OCI-LY7 (cell line): Measurements from ENCODE around the gene KCTD19. TPM values are rescaled to one million over a fixed set of nuclear protein-coding genes. Genes with fewer than 3 reads are reported as not detected.

Experiments
- BruUV-seq: library from RNA; stranded (reverse); fragments of 400-500 nt; replicated peaks from 2 replicates; lab custom pipeline; 2021; lab: Mats Ljungman, UMichigan
- CTCF ChIA-PET: fragments of 300-600 bp; sonication (Branson Sonifier 250); formaldehyde crosslinking; loops from one replicate; lab custom pipeline; 2022; ENCODE audit warnings: antibody characterized with exemption; ENCODE audit not compliant: unreplicated experiment; lab: Charles Lee
- POLR2A ChIA-PET: fragments of 300-600 bp; sonication (Branson Sonifier 250); formaldehyde crosslinking; loops from one replicate; lab custom pipeline; 2022; ENCODE audit warnings: antibody characterized with exemption; lab: Charles Lee
- DNase-seq: peaks from one replicate; pipeline ENCODE4 v3.0.0-alpha.2; 2015; ENCODE audit warnings: low spot score
- H2AFZ ChIP-seq: fragments of 200-600 bp; sonication (generic), shearing (Covaris generic); 2 replicates; pipeline ENCODE4 v1.6.1; 2014; ENCODE audit warnings: mild to moderate bottlenecking, antibody characterized with exemption, low read length, moderate library complexity
- H3K27ac ChIP-seq: fragments of 200-600 bp; sonication (generic); 2 replicates; pipeline ENCODE4 v1.5.1; 2014; ENCODE audit warnings: mixed run types, low read depth, mild to moderate bottlenecking, moderate library complexity, low read length, inconsistent platforms; ENCODE audit not compliant: poor library complexity, severe bottlenecking
- H3K36me3 ChIP-seq: fragments of 200-600 bp; sonication (generic); 2 replicates; pipeline ENCODE4 v1.6.1; 2014; ENCODE audit warnings: mild to moderate bottlenecking, antibody characterized with exemption, low read length, moderate library complexity, mixed read lengths; ENCODE audit not compliant: insufficient read depth
- H3K4me1 ChIP-seq: fragments of 200-600 bp; sonication (generic); 2 replicates; pipeline ENCODE4 v1.5.1; 2014; ENCODE audit warnings: mild to moderate bottlenecking, low read length; ENCODE audit not compliant: insufficient read depth, poor library complexity, severe bottlenecking
- H3K4me2 ChIP-seq: fragments of 200-600 bp; sonication (generic); 2 replicates; pipeline ENCODE4 v1.6.1; 2014; ENCODE audit warnings: mild to moderate bottlenecking, low read length
- H3K4me3 ChIP-seq: fragments of 200-600 bp; sonication (generic); 2 replicates; pipeline ENCODE4 v1.5.1; 2014; ENCODE audit warnings: mild to moderate bottlenecking, low read depth, low read length; ENCODE audit not compliant: poor library complexity, severe bottlenecking
- H3K79me2 ChIP-seq: fragments of 200-600 bp; sonication (generic); 2 replicates; pipeline ENCODE4 v1.6.1; 2016; ENCODE audit warnings: low read depth, mild to moderate bottlenecking, low read length, moderate library complexity, mixed read lengths; ENCODE audit not compliant: insufficient read depth
- H3K9me2 ChIP-seq: fragments of 200-600 bp; sonication (generic); 2 replicates; pipeline ENCODE4 v1.6.1; 2016; ENCODE audit warnings: mild to moderate bottlenecking, low read length, mixed read lengths; ENCODE audit not compliant: insufficient read depth
- H3K9me3 ChIP-seq: fragments of 200-600 bp; sonication (generic); 2 replicates; pipeline ENCODE4 v1.6.1; 2014; ENCODE audit warnings: mild to moderate bottlenecking, mixed run types, low read length, mixed read lengths
- H4K20me1 ChIP-seq: fragments of 200-600 bp; sonication (generic); 2 replicates; pipeline ENCODE4 v1.6.1; 2014; ENCODE audit warnings: mild to moderate bottlenecking, antibody characterized with exemption, low read length, moderate library complexity, mixed read lengths; ENCODE audit not compliant: insufficient read depth
- CTCF ChIP-seq: fragments of 200-600 bp; sonication (generic); conservative IDR thresholded peaks from 2 replicates; pipeline ENCODE4 v1.5.1; 2014; ENCODE audit warnings: mild to moderate bottlenecking, antibody characterized with exemption, low read length, moderate library complexity, mixed read lengths
- EZH2phosphoT487 ChIP-seq: fragments of 200-600 bp; sonication (generic); IDR thresholded peaks from 2 replicates; pipeline ENCODE4 v1.6.1; 2018; ENCODE audit warnings: low read depth, borderline replicate concordance, mild to moderate bottlenecking, mixed run types, antibody characterized with exemption, low read length, moderate library complexity, mixed read lengths
- intact Hi-C: fragments of 100-400 bp; cut with micrococcal nuclease; formaldehyde crosslinking; loops from one replicate; pipeline ENCODE4 v1.10.0; 2022; ENCODE audit not compliant: unreplicated experiment
- total RNA-seq, 2 experiments: library from RNA; depleted of rRNA in 1 of 2; stranded (reverse); fragments of >200 nt in 1 of 2; shearing (Covaris generic) in 1 of 2; gene quantifications; 2 replicates each; pipeline ENCODE4 v1.2.3, GENCODE V29; 2014 to 2022

Gene KCTD19
- total RNA-seq, 2 experiments from 2014 or later: 0.17 TPM; not detected in 1

GRCh38 chr16:67246756-67247191, 79.8 kb downstream of the KCTD19 start:
- Histone ChIP-seq H3K79me2 (no peaks in the 10 kb centered on the region; the same call in 1 of the 2 replicates), H3K9me2 (no peaks in the 10 kb centered on the region), H4K20me1 (no peaks in the 10 kb centered on the region), H2AFZ (peak overlapping the region; percentile 73; the same call in 1 of the 2 replicates), H3K4me2 (peak overlapping the region; percentile 94), H3K27ac (peak overlapping the region; percentile 70), H3K4me1 (peaks cover 54% of the 10 kb centered on the region), H3K9me3 (no peaks in the 10 kb centered on the region), H3K36me3 (no peaks in the 10 kb centered on the region), H3K4me3 (peak overlapping the region; percentile 86)
- CTCF ChIA-PET: interaction anchor here (0.6 kb wide), 1 partner anchor 20 kb away, joined by 5 read pairs; no protein-coding TSS in a partner anchor
- intact Hi-C loops: loop anchor here (1.0 to 2.0 kb wide), 3 partner anchors 19 to 87 kb away; partner anchors contain the start of genes E2F4, FBXL8, TMEM208 and TRADD
- POLR2A ChIA-PET: interaction anchor here (0.5 to 1.5 kb wide), 4 partner anchors 13 to 233 kb away, joined by 3 to 4 read pairs (median 4); partner anchors contain the start of gene TMEM208
- TF ChIP-seq EZH2phosphoT487 (no peak), CTCF (no peak)
- no TSS peak for BruUV-seq
- peak; percentile 45 for DNase-seq

GRCh38 chr16:67246081-67246755, 80.3 kb downstream of the KCTD19 start:
- Histone ChIP-seq H3K4me2 (peak overlapping the region; percentile 94), H3K4me1 (peaks cover 59% of the 10 kb centered on the region), H3K36me3 (no peaks in the 10 kb centered on the region), H3K9me3 (no peaks in the 10 kb centered on the region), H3K27ac (peak overlapping the region; percentile 70), H2AFZ (peak overlapping the region; percentile 73), H4K20me1 (no peaks in the 10 kb centered on the region), H3K4me3 (peak overlapping the region; percentile 86), H3K9me2 (no peaks in the 10 kb centered on the region), H3K79me2 (no peaks in the 10 kb centered on the region; the same call in 1 of the 2 replicates)
- ChIA-PET POLR2A (interaction anchor here (0.7 to 1.5 kb wide), 3 partner anchors 19 to 233 kb away, joined by 3 to 4 read pairs (median 3); partner anchors contain the start of gene TMEM208), CTCF (interaction anchor here (0.6 to 0.7 kb wide), 2 partner anchors 20 to 53 kb away, joined by 4 to 5 read pairs; no protein-coding TSS in a partner anchor)
- intact Hi-C loops: loop anchor here (1.0 to 2.0 kb wide), 2 partner anchors 53 to 87 kb away; partner anchors contain the start of genes E2F4, FBXL8 and TRADD
- no TSS peak for BruUV-seq
- peak; percentile 72 for TF ChIP-seq CTCF
- no peak for TF ChIP-seq EZH2phosphoT487
- DNase-seq: peak; percentile 62
